Sciatic nerve (tissue), 2 donors: Measurements from ENCODE around the gene SCN8A. TPM values are rescaled to one million over a fixed set of nuclear protein-coding genes. Genes with fewer than 3 reads are reported as not detected.

ENCODE experiments used
- ATAC-seq: fragments of 200-7000 bp; cut with Tn5 transposase; one replicate; pipeline ENCODE4 v1.9.1; 2020; ENCODE audit warnings: mild to moderate bottlenecking, moderate library complexity
- DNase-seq: peaks from one replicate; pipeline ENCODE4 v3.0.0-alpha.2; 2020; ENCODE audit warnings: low spot score
- intact Hi-C: fragments of 100-400 bp; cut with DNase I; formaldehyde crosslinking; loops from one replicate; pipeline ENCODE4 v1.14.2; 2022
- total RNA-seq: library from RNA; stranded (reverse); fragmentation: NEBNext Ultra II Directional; extraction: Animal tissue kit (Norgen Biotek cat#: 25700); gene quantifications from one replicate; pipeline ENCODE4 v1.2.1, GENCODE V29; 2021
- donor health status: DM: no; HTN: no; CAD: no.
- donor health status: DM: no; HTN: no; CAD: no.

The SCN8A gene
- total RNA-seq, 1 donor from 2014 or later: 1.5 TPM

DNA sequence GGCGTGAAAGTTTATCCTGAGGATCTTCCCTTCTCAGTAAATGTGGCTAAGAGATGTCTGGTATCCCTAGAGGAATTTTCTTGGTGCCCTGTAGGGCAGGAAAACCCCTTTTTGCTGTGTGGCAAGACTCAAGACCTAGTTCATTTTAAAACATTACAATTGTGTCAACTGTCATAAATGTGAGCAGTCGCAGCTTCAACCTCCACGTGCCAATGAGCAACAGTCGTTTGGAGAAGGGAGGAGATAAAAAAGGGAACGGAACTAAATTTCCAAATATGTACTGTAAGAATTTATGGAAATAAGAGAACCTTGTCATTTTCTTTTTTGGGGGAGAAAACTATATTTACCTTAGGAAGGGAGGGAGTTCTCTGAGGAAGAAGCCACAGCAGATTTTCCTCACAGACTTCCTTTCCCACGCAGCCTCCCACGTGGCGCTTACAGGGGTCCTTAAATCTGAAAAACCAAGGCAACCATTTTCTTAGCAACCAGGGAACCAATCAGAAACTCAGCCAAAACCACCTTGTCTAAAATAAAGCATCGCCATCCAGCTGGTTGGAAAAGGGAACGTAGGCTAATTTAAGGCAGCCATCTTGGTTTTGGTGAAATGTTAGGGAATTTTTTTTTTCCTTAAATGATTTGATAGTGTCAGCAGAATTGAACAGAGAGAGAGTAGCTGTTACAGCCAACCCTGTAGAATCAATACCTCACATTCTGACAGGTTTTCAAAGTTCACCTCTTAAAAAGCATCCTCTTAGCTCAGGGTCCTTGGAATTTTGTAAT is 158.4 kb downstream of the SCN8A start:
- intact Hi-C loops: no loop called here
- DNase-seq (no peak), ATAC-seq (no peak)

DNA sequence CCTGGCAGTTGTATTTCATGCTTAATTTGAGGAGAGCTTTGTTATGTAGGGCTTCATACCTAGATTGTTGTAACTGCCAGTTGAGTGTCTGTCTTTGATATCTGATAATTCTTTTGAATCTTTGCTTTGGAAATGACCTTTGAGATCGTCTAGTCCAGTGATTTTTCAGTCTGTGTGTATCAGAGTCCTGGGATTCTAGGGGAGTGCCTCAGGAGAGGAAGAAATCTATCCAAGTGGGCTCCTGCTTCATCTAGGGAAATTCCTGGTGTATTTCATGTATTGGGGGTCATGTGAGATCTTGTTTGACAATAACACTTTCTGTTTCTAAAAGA is 158.9 kb downstream of the SCN8A start:
- no peak for ATAC-seq
- intact Hi-C loops: no loop called here
- no peak for DNase-seq

DNA sequence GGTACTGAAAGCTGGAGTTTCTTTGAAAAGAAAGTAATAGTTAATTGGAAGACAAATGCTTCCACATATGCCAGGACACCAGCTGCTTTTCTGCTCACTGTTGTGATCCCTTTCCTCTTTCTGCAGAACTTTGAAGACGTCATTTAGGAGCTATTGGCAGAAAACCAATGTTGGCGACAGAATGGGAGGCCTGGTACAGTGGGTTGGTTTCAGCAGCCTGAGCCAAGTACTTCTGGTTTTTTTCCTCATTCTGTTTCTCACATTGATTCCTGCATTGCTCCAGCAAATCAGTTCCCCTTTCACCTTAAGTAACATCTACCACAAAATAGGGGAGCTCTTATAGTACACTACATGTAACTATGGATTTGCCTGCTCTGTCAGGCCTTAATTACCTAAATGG is 160.6 kb downstream of the SCN8A start:
- intact Hi-C loops: no loop called here
- ATAC-seq (peak; percentile 81), DNase-seq (no peak)

DNA sequence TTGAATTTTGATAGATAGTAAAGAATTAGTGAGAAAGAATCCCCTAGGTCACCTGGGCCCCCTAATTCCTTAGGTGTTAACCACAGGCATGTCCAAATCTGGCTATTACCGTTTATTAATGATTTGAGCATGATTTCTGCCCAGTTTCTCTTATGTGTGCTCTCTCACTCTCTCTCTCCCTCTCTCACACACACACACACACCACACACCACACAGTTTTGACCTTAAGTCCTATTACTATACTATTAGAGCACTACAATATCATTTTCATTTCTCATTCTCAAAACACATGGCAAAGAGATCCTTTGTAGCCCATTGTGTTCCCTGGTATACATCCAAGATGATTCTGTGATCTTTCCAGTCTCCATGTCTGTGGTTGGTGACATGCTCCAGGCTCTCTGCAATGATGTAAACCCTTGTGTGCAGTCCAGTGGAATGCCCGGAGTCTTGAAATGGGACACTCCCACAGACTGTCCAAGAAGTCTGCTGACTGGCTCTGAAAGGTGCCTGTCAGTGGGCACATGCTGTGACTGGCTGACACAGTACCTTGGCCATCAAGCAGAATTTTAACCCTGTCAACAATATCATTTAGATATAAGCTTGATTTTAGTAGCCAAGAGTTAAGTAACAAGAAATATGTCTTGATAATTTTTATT is 161.3 kb downstream of the SCN8A start:
- DNase-seq (peak; percentile 77), ATAC-seq (peak; percentile 86)
- intact Hi-C loops: no loop called here

DNA sequence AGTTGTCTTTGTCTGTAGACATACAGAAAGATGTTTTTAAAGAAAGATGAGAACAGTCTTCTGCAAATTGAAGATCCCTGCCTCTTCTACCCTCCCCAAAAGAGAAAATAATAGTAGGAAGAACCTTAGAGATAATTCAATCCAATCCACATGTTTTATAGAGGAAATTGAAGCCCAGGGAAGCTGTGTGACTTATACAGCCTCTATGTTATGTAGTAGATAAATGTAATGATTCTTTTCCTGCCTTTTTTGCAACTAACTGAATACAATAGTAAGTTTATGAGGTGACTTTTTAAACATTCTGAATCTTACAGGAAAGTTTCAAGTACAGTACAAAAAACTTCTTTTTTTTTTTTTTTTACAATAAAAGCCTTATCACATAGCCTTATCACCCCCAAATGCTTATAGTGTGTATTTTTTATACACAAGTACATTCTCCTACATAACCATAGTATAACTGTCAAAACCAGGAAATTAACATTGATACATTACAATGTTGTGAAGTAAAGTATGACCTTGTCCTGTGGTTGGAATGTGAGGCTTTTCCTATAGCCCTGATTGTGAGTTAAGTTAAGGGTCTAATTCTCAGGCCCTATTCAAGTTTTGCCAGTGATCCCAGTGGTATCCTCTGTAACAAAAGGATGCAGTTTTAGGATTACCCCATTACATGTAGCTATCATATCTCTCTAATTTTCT is 163.1 kb downstream of the SCN8A start:
- DNase-seq: no peak
- intact Hi-C loops: no loop called here

DNA sequence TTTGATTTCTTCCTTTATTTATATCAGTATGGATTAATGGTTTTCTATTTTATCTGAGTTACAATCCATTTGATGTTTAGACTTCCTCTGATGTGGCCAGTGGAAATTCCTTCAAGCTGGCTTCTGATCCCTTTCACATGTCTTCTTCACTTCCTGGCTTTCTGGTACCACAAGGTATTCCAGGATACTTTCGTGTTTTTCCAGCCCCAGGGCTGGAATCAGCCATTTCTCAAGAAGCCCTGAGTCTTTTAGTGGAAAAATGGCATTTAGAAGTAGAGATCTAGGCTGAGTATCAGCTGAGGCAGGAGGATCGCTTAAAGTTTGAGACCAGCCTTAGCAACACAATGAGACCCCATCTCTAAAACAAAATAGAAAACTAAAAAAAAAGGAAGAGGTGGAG is 164.2 kb downstream of the SCN8A start:
- DNase-seq (no peak), ATAC-seq (no peak)
- intact Hi-C loops: no loop called here

More for the DNA sequence above, 163.1 kb downstream of the SCN8A start:
- no peak for ATAC-seq

DNA sequence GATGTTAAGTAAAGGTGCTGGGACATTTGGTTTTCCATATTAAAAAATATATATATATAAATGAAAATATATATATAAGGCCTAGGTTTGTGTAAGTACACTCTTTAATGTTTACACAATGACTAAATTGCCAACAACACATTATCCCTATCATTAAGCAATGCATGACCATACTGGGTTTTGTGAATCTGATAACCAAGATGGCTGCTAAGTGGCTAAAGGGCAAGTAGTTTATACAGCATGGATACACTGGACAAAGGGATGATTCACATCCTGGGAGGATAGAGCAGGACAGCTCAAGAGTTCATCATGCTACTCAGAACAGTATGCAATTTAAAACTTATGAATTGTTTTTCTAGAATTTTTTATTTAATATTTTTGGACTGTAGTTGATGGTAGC is 168.1 kb downstream of the SCN8A start:
- ATAC-seq: no peak
- intact Hi-C loops: no loop called here
- DNase-seq: no peak

DNA sequence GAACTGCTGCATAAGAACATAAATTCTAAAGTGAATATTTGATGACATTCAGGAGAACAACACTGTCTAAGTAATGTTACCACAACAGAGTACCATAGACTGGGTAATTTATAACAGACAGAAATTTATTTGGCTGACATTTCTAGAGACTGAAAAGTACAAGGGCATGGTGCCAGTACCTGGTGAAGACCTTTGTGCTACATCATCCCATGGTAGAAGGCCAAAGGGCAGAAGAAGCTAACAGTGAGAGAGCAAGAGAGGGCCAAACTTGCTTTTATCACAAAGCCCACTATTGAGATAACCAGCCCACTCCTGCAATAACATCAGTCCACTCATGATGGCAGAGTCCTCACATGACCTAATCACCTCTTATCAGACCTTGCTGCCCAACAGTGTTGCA is 168.7 kb downstream of the SCN8A start:
- no peak for ATAC-seq
- DNase-seq: no peak
- intact Hi-C loops: no loop called here

DNA sequence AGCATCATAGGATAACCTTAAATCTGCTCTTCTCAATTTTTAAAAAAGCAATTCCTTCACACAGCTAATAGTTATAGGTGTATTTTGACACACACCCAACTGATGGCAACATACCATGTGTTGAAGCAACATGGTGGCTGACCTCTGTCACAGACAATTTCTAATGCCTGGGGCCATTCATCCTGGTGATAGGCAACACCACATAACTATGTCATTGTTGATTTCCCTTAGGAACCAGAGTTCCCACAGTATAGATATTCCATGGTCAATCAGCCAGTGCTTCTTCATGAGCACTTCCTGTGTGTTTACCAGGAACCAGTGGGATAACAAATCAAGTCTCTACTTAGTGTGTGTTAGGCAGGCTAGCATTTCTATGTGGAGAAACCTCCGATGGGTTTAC is 169.2 kb downstream of the SCN8A start:
- intact Hi-C loops: no loop called here
- ATAC-seq (no peak), DNase-seq (no peak)

DNA sequence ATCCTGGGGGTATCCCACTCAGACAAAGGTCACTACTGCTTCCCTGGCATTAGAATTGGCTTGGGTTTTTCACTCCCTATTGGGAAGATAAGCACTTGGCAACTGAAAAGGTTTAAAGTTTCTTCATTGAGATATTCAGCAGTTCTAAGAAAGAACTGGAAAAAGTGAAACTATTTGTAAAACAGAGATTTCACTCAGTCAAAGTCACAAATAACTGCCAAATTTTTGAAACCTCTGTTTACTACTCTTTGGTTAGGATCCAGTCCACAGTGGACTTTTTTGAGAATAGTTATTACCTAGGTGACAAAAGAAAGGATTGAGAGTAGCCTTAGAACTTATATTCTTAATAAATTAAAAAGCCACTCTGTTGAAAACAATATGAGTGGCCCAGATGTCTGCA is 172.7 kb downstream of the SCN8A start:
- no peak for ATAC-seq
- intact Hi-C loops: no loop called here
- no peak for DNase-seq

DNA sequence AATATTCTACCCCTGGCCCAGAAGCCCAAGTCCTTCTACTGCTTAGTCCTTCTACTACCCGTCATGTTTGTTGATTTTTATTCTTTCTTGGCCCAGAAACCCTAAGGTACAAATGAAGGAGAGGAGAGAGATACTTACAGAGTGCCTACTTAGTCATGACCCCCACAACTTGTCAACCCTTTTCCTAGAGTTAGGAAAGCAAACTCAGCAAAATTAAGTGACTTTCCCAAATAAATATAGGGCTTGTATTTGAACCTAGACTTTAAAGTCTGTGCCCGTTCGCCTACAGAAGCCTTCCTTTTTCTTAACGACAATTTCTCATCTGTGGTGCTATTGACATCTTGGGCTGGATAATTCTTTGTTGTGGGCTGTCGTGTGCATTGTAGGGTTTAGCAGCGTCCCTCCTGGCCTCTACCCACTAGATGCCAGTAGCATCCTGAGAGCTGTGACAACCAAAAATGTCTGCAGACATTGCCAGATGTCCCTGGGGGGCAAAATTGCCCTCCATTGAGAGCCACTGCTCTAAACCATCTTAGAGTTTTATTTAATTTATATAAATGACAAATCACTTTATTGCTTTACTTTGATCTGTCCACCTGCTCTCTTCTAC is 175.1 kb downstream of the SCN8A start:
- DNase-seq (no peak), ATAC-seq (no peak)
- intact Hi-C loops: no loop called here

DNA sequence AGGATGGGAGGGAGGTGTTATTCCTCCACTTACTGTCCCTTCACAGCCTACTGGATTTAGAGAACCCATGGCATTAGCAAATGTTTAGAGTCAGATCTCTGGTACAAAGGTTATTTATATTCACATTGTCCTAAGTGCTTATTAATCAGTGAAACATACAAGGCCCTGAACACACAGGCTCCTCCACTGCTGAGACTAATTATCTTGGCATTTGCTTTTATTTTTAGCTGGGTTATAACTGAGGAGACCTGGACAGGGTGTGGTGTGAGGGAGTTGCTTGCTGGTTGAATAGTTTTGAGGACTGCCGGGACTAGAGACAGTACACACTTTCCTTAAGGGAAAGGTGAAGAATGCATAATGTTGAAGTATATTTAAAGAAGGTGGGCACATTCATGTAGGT is 180.0 kb downstream of the SCN8A start:
- DNase-seq: no peak
- intact Hi-C loops: no loop called here
- no peak for ATAC-seq

DNA sequence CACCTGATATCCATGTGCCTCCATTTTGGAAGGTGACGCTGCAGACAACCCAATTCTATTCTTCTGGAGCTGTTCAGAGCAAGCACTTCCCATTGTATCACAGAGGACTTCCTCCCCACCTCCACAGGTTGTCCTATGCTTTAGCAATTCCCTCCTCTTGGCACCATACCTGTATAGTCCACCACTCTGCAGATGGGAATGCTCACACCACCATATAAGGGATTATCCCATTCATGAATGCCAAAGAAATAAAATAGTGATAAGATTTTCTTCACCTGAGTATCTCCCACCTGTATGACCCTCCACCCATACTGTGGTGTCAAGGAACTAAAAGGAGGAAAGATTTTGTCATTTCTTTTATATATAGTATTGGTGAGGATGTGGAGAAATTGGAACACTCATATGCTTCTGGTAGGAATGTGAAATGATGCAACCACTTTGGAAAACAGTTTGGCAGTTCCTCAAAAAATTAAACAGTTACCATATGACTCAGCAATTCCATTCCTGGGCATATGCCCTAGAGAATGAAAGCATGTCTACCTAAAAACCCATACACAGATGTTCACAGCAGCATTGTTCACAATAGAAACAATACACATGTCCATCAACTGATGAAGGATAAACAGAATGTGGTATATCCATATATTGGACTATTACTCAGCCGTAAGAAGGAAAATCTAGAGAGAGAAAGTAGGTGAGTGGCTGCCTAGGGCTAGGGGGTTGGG is 182.3 kb downstream of the SCN8A start:
- no peak for DNase-seq
- ATAC-seq: peak; percentile 55
- intact Hi-C loops: no loop called here

DNA sequence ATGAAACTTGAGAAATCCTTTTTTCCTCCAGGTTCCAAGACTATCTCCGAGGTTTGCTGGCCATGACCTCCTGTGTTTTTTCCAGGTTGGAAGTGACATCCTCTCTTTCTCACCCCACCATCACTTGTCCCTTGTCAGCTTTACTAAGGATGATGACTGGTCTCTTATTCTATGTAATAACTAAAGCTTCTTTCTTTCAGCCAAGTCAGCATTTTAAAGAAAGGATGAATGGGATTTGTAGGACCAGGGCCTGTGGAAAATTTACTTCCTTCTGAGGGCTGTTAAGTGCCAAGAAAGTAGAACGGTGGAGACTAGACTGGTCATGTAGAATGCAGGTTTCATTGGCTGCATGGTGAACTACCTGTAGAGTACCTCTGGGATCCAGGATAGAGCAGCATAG is 183.9 kb downstream of the SCN8A start:
- intact Hi-C loops: no loop called here
- ATAC-seq (no peak), DNase-seq (no peak)

DNA sequence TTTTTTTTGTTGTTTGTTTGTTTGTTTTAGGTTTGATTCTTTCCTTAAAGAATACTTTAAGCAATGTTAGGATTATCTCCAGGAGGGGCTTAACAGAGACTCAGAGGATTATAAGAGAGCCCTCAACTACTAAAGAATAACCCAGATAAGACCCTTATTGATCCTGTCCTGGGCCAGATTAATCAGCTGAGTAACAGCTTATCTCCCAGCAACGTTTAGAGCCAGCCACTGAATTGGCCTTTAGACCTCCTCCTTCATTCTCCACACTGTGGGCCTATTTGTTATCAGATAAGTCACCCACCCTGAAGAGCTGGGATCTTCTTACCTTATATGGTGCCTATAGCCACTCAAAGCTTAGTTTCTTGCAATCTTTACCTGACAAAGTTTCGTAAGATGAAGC is 186.4 kb downstream of the SCN8A start:
- ATAC-seq (no peak), DNase-seq (no peak)
- intact Hi-C loops: no loop called here

DNA sequence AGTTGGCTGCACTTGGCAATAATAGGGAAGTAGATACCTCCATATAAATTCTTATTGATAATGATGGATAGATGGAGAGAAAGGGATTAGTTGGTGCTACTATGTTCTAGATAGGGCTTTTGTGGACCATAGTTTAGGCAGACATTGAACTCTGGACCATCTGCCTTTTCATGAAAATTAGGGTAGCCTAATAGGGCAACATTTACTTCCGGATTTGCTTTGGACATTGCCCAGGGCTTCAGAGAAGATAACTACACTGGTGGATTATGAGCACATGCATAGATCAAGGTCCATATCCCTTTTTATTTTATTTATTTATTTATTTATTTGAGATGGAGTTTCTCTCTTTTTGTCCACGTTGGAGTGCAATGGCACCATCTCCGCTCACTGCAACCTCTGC is 186.9 kb downstream of the SCN8A start:
- ATAC-seq (no peak), DNase-seq (no peak)
- intact Hi-C loops: no loop called here

DNA sequence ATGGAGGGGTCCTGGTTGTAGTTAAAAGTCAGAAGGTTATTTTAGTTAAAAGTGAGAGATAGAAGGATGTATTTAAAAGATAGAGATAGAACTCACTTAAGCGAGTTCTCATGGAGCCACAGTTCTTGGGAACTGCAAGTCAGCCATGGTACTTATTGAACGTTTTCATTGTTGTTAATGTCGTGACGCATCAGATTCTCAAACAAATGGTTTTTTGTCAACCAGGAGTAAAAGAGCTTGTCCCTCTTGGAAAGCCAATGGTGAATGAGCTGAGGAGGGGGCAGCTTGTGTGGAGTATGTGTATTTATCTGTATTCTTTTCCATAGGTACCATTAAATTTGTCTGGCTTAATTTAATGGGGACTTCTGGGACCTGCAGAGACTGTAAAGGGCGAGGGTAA is 188.8 kb downstream of the SCN8A start:
- intact Hi-C loops: no loop called here
- DNase-seq (no peak), ATAC-seq (no peak)

DNA sequence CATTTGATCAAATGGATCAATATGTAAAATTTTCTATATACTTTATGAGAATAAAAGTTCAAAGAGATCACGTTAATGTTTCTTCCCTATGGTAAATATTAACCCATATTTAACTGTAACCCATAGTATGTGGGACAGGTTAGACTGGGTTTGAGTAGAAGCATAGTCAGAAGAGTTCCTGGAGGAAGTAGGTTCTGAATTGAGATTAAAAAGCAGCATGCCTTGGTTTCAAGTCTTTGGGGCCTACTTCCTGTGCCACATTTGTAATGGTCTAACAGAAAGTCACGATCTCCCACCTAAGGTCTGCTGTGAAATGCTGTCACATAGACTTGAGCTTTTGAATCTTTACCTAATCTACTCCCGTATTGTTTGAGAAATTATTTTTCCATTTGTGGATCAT is 193.7 kb downstream of the SCN8A start:
- DNase-seq (no peak), ATAC-seq (no peak)
- intact Hi-C loops: no loop called here

DNA sequence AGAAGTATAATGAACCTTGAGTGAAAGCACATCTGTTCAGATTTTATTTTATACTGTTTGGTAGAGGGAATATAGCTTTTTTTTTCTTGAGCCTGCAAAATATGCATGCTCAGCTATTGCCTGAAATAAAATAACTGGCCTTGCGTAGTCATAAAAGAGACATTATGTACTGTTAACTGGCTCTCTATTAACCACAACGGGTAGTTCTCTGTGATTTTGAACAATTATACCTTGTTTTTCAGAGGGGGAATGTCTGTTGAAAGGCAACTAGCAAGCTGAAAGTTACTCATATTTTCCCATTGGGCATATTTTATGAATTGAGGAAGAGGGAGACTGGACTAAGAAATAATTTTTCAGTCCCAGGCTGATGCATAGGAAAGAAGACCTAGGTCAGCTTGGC is 194.9 kb downstream of the SCN8A start:
- DNase-seq (no peak), ATAC-seq (no peak)
- intact Hi-C loops: no loop called here
